Inflammatory macrophage (primary cell): ENCODE measurements around the gene KIAA1191.
"Not testable (repeated sequence)": the region's sequence is repeated elsewhere in the genome, so short reads cannot be mapped to it uniquely, and the experiment has no call there.

Experiments used
- DNase-seq, 2 donors: peaks; one replicate each; pipeline ENCODE4 v3.0.0-alpha.2; 2020 to 2022

The KIAA1191 gene

DNA sequence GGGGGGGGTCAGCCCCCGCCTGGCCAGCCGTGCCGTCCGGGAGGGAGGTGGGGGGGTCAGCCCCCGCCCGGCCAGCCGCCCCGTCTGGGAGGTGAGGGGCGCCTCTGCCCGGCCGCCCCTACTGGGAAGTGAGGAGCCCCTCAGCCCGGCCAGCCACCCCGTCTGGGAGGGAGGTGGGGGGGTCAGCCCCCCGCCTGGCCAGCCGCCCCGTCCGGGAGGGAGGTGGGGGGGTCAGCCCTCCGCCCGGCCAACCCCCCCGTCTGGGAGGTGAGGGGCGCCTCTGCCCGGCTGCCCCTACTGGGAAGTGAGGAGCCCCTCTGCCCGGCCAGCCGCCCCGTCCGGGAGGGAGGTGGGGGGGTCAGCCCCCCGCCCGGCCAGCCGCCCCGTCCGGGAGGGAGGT is 56.2 kb downstream of the KIAA1191 start:
- DNase-seq = not testable (repeated sequence)
